Stimulated activated CD4-positive, alpha-beta T cell treated with anti-CD3 and anti-CD28 coated beads, Interleukin-2, amount 100 ng/mL, for 4 hours (primary cell): Measurements from ENCODE around the gene LHX5.

ENCODE experiments used
- DNase-seq: peaks from one replicate; pipeline ENCODE4 v3.0.0-alpha.2; 2020; ENCODE audit warnings: low read depth

The LHX5 gene

GRCh38 chr12:113439301-113439597 lies 32.4 kb downstream of the LHX5 start:
- DNase-seq, result no peak

DNA sequence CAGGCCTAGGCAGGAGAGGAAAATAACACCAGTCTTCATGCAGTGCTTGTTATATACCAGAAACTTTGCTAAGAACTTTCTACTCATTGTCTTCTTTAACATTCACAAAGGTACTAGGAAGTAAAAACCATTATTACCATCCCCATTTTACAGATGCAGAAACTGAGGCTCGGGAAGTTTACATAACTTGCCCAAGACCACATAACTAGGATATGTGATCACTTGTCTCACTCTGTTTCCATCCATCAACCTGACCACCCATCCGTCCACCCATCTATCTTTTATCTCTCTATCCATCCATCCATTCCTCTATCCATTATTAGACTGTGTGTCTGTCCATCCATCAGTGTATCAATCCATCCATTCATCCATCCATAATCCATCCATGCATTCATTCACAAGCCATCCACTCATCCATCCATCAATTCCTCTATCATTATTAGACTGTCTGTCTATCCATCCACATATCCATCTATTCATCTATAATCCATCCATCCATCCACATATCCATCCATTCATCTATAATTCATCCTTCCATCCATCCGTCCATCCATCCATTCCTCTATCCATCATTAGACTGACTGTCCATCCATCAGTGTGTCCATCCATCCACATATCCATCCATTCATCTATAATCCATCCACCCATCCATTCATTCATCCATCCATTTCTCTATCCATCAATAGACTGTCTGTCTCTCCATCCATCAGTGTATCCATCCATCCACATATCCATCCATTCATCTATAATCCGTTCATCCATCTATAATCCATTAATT lies 33.0 kb downstream of the LHX5 start:
- no peak for DNase-seq

GRCh38 chr12:113437729-113438100 lies 34.0 kb downstream of the LHX5 start:
- no peak for DNase-seq

DNA sequence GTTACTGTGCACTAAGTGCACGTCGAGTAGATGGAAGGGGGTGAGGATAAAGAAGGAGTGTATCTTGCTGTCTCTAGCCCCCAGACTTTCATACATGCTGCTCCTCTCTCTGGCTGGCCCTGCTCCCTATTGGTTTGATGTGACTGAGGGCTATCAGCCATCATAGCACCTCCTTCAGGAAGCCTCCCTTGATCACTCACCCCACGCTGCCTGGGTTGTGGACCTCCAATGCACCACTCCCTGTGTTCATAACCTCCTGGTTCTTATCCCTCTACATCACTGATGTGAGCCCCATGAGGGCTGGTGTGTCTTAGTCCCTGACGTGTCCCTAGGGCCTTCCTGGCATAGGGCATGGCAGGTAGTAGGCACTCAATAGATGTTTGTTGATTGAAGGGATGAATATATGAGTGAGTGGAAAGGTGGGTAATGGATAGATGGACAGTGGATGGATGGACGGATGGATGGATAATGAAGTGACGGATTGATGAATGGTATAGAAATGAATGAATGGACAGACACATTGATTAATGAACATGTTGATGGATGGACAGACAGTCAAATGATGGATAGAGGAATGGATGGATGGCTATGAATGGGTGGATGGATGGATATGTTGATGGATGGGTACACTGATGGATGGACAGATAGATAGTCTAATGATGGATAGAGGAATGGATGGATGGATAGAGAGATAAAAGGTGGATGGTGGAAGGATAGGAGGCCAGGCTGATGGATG lies 34.5 kb downstream of the LHX5 start:
- no peak for DNase-seq

GRCh38 chr12:113436586-113436985 lies 35.1 kb downstream of the LHX5 start:
- DNase-seq, result no peak

- DNase-seq, result no peak
Measured at GRCh38 chr12:113435367-113435766, 36.3 kb downstream of the LHX5 start.

DNA sequence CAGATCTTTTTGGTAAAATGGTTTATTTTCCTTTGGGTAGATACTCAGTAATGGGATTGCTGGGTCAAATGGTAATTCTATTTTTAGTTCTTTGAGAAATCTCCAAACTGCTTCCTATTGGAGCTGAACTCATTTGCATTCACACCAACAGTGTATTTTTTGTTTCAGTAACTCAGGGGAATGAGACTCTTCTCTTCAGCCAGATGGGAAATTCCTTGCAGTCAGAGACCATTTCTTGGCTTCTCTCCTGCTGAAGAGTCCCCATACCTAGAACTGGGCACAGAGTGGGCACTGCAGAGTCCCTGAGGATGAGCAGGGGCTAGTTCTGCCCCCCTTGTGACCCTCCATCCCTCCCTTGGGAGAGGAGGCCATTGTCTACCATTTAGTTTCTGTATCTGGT lies 38.7 kb downstream of the LHX5 start:
- DNase-seq, result no peak

DNA sequence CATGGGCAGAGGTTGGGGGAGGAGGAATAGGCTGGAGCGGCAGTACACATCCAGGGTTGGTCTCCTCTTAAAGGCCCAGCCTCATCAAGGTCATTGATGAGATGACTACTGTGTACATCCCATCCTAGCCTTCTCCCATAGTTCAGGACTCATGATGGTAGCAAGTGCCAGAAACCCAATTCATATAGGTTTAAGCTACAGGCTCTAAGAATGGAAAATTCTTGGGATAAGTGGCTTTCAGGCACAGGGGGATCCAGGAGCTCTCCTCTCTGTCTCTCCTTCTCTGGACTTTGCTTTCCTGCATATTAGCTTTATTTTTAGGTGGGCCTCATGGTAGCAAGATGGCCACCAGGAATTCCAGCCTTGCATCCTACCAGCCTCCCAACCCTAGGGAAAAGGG lies 43.2 kb downstream of the LHX5 start:
- no peak for DNase-seq

DNA sequence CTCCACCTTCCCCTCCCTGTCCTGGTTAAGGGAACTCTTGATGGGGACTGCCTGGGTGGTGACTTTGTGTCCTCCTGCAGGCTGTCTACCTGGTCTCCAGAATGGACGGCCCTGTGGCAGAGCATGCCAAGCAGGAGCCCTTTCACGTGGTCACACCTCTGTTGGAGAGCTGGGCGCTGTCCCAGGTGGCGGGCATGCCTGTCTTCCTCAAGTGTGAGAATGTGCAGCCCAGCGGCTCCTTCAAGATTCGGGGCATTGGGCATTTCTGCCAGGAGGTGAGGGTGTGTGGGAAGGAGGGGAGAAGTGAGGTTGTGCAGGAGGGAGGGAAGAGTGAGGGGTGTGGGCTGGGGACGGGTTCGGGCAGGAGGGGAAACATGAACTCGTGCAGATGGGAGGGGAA lies 43.8 kb downstream of the LHX5 start:
- no peak for DNase-seq

GRCh38 chr12:113425960-113426453 lies 45.7 kb downstream of the LHX5 start:
- DNase-seq, result no peak

GRCh38 chr12:113424915-113425823 lies 46.5 kb downstream of the LHX5 start:
- DNase-seq, result peak; percentile 8

- no peak for DNase-seq
Measured at GRCh38 chr12:113424456-113424855, 47.2 kb downstream of the LHX5 start.

GRCh38 chr12:113422886-113423669 lies 48.6 kb downstream of the LHX5 start:
- DNase-seq, result no peak

DNA sequence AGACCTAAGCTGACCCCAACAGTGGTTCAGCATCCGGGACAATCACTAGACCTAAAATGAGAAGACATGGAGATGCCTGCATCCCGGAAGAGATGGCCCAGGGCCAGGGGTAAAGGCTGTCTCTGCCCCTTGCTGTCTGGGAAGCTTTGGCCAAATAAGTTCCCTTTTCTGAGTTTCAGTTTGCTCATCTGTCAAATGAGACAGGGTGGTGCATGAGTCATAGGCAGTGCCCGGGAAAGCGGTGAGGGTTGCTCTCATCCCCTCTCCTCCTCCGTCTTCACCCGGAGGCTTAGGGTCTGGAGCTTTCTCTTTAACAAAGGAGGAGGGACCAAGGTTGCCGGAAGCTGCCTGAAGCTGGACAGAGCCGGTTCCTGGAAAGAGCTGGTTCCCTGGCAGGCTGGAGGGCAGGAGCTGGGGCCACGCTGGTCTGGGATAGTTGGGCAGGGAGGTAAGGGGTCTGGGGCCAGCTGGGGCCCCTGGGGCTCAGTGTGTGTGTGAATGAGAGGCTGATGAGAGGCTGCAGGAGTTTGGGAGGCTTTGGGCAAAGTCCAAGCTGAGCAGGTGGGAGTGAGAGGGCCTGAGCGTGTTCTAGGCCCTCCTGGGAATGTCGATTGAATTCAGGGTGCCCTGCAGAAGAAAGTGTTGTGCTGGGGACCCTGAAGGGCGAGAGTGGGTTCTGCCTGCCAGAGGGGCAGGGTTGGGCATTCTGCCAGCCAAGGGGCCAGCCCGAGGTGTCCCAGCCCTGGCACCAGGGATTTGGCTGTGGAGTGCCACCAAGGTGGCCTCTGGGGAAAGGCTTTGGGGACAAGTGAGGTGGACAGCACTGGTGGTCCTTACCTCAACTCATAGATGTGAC lies 49.4 kb downstream of the LHX5 start, which contains the start of gene SDSL:
TSS of gene SDSL (plus strand) at position 351 of the 856 bp plus-strand sequence. CDS start 5,603 bp downstream, outside the sequence.
- DNase-seq, result no peak

- no peak for DNase-seq
Measured at GRCh38 chr12:113420996-113421595, 50.6 kb downstream of the LHX5 start.

DNA sequence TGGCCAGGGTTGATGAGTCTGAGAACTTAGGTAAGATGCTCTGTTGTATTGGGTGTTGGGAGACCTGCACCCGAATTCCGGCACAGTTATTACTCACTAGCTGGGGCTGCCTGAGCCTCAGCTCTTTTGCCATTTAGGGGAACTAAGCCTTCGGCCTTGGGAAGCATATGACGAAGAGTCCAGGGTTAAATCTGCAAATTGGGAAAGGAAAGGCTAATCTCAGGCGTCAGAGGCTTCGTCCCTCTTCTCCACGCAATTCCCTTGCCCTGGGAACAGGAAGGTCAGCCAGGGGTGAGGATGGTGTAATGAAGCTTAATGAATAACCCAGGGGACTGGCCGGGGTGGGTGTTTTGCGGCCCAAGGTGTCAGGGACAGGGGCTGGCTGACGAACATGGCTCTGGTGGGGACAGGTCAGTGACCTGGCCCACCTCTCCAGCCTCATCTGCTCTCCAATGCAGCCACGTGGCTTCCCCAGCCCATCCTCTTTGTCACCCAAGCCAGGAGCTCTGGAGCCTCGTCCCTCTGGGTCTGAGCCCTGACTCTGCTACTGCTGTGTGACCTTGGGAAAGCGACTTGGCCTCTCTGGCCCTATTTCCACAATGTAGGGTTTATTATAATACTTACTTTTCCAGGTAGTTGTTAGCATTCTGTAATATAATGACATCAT lies 53.3 kb downstream of the LHX5 start:
- no peak for DNase-seq

GRCh38 chr12:113416091-113416754 lies 55.4 kb downstream of the LHX5 start:
- DNase-seq, result no peak

- DNase-seq, result no peak
Measured at GRCh38 chr12:113414519-113415038, 57.1 kb downstream of the LHX5 start.

DNA sequence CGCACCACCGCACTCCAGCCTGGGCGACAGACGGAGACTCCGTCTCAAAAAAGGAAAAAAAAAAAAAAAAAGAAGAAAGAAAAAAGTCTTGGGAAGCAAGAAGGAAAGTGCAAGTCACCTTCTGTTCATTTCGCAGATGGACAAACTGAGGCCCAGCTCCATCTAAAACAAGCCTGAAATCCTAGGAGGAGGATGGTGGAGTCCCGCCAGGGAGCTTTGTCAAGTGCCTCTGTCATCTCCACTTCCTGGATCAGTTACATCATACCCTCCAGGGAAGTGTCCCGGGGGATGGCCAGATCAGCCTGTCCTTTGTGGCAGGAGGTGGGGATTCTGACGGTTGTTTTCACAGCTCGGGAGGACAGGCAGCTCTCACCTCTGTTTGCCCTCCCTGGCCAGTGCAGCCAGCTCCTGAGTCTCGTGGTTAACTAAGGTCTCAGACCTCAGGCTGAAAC lies 58.2 kb downstream of the LHX5 start:
- DNase-seq, result no peak
